ENCODE results near the gene FBN2.

DNA sequence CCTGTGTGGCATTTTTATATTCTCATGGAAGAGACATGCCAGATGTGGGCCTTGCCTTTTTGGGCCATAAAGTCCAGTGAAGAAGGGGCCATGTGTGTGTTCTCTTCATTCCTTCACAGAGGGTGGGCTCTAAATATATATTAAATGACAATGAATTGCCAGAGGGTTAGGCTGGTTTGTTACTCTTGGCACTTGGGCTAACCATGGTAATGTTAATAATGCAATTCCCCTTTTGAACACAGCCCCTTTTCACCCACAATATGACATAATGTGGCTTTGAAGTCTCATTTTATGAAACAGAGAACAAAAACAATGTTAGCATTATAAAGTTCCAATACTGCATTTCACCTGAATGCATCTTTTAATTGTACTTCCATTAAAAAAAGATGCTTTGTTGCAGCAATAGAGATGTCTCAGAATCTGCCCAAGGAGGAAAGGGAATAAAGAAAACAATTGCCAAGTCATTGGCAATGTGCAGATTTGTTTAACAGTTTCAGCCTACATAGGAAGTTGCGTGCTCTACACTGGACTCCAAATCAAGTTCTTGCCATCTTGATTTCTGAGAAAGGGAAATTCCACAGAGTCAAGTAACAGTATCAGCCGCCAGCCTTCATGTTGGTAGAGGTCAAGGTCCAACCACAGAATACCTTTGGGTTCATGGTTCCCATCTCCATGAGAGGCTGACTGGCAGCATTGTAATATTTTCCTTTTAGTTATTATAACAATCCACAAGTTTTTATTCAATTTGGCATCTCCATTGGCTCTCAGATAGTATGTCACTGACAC lies 312.6 kb downstream of the FBN2 start:
- TF ChIP-seq POLR2AphosphoS5 (IDR thresholded peaks at IDR 0.05; ENCODE audit: borderline replicate concordance, low read depth, low read length): no peak
- TF ChIP-seq EZH2 (IDR thresholded peaks at IDR 0.05): no peak
